ENCODE results near the gene RNF112.

RNF112 gene, protein sequence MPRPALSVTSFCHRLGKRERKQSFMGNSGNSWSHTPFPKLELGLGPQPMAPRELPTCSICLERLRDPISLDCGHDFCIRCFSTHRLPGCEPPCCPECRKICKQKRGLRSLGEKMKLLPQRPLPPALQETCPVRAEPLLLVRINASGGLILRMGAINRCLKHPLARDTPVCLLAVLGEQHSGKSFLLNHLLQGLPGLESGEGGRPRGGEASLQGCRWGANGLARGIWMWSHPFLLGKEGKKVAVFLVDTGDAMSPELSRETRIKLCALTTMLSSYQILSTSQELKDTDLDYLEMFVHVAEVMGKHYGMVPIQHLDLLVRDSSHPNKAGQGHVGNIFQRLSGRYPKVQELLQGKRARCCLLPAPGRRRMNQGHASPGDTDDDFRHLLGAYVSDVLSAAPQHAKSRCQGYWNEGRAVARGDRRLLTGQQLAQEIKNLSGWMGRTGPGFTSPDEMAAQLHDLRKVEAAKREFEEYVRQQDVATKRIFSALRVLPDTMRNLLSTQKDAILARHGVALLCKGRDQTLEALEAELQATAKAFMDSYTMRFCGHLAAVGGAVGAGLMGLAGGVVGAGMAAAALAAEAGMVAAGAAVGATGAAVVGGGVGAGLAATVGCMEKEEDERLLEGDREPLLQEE

DNA sequence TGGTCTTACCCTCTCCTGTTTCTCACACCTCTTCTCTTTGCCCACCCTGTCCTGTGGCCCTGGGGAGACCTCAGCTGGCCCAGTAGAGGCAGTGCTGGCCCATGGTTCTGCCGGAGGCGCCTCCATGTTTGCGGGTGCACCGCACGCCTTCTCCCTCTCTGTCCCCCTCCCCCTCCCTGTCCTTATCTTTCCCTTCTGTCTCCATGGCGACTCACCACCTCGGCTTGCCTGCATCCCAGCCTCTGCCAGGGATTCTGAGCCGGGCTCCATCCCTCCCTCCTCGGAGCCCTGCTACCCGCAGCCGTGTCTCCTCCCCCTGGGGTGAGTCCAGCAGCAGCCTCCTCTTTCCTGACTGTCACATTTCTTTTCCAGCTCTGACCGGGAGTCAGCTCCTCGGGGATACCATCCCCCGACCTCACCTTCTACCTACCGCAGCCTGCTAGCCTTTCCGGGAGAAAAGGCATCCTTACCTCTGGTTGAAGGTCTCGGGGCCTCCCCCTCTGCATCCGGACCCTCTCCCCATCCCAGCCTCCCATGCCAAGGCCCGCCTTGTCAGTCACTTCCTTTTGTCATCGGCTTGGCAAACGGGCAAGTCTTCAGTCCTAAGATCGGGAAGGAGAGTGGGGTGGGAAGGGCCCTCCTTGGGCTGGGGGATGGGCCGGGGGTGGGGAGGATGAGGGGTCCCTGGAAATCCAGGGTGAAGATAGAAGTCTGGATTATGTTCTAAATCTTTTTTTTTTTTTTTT, at the start of gene RNF112:
RNF112 (plus strand) TSS at position 358 of the 746 bp plus-strand sequence; CDS start at position 535, 177 bp downstream.
- DNase-seq, result no peak

DNA sequence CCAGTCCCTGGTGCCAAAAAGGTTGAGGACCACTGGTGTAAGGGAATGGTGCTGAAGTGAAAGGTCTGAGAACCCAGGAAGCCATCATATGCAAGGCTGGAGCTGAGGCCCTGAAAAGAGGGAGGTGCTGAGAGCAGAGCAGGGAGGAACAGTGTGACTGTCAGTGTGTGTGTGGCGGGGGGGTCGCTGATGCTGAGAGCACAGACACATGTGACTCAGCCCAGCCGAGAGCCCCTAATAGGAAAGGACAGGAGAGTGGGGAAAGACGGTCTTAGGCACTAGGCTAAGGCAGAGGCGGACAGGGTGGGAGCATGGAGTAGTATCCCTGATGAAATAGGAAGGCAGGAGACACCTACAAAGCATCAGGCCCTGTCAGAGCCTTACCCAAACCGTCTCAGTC, 49.7 kb upstream of the RNF112 start:
- no peak for DNase-seq

DNA sequence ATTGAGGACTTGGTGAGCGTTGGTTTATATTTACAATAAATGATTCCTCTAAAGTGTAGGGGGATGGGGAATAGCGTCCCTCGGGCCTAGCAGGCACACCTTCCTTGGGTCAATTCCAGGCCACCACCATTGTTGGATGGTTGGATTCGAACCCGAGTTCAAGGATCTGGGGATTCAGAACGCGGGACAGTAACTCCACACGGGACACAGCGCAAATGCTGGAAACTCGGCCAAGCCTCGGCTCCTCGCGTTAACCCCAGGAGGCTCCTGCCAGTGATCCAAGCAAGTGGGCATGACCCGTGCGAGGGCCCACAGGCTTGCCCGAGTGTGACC, 49.1 kb upstream of the RNF112 start:
- DNase-seq, result no peak

DNA sequence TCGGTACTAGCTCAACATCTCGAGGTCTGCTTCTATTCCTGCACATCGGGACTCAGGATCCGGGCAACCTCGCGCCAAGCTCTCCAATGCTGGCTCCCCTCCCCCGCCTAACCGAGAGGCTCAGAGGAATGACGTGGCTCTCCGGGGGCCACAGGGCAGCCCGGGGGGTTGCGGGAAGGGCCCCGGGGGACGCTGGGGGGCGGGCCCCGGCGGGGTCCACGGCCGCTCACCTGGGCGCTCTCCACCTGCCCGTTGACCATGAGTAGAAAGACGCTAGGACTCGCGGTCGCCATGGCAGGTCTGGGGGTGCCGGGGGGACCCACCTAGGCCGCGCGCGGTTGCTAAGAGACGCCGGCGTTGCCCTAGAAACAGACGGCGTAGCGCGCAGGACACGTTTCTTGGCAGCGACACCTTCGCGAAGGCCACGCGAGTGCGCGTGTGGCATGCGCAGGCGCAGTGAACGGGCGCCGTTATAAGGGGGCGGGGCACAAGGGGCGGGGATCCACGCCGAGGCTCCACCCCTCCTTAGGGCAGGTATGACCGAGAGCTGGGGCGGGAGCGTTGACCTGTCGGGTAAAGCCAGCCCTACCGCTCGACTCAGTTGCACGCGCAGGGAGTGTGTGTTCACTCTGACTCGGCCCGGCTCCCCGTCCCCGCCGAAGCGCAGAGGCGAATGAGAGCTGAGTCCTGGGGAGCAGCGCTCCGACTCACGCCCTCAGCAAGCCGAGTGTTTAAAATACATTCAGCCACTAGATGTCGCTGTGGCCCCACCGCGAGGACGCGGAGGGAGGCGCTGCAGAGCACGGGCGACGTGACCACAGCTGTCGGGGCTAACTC, 48.5 kb upstream of the RNF112 start, which contains the start of gene B9D1:
B9D1 (minus strand) TSS at position 447 of the 837 bp plus-strand sequence; CDS start at position 293, 154 bp downstream.
- peak; percentile 93 to 94 for DNase-seq

DNA sequence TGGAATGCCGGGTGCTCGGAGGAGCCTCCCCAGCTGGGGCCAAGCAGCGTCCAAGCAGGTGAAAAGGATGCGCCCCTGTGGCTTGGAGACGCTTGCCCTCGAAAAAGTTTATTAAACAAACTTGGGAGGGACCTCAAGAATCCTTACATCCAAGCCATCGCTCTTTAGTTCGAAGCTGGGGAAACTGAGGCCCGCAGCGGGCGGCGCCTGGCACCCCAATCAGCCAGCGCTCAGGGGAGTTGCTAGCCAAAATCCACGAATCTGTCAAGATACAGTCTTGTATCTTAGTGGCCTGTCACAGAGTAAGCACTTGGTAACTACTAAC, 48.0 kb upstream of the RNF112 start:
- DNase-seq, result no peak

DNA sequence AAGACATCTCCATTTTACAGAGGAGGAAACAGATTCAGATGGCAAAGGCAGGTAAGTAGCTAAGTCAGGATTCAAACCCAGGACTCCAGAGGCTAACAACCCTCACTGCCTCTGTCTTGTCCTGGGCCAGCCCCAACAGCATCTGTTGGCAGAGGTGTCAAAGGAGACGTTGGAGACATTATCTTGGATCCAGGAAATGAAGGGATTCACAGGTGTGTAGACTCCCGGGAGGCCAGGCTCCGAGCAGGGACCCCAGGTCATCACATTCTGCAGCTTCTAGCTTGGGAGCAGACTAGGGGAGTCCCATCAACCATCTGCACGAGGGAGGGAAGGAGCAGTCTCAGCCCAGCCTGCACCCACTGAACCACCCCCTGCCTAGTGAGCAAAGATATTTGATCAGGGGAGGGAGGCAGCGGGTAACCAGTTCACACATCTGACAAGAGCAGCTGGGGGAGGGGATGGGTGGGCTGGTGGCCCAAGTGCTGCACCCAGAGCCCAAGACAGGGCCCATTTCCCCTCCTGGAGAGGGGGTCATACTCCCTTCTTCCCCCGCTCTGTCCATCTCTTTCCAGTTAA, 47.5 kb upstream of the RNF112 start:
- no peak for DNase-seq

DNA sequence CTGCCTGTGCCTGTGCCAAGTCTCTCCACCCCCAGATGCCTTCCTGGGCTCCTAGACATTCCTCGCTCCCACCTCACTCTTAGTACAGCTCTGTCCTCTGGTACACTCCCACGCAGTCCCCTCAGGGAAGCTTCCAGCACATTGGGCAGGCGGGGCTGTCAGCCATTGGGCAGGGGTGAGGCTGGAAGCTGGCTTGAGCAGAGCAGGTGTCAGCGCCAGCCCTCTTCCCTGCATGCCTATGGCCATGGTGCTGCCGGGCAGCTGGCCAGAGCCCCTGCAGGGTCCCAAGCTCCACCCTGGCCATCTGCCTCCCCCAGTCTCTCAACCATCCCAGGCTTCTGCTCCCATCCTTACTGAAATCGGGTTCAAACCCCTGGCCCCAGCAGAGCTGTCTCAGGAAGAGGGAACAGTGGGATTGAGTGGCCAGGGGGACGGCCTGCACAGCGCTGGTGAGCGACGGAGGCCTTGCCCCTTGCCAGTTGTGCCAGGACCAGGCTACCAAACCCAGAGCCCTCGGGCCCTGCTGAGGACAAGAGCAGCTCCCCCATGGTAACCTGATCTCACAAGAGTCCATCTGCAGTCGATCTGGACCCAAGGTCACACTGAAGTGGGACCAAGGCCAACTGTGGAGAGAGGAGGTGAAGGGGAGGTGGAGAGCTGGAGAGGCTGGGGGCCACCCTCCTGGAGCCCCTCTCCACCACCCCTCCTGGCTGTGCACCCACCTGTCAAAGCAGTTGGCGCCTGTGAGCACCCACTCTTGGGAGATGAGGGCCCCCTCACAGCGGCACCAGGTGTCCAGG, 46.1 kb upstream of the RNF112 start:
- DNase-seq, result no peak

DNA sequence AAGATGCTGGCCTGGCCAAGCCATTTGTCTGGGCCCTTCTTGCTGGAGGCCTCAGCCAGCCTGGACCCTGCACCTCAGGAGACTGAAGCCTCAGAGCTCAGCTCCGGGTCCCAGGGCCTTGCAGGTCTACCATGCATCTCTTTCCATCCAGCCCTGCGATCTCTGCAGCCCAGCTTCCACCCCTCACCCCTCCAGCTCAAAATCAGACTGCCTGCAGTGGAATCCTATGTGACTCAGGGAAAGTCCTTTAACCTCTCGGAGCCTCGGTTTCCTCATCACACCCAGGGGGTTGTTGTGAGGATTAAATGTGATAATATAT, 45.6 kb upstream of the RNF112 start:
- no peak for DNase-seq

DNA sequence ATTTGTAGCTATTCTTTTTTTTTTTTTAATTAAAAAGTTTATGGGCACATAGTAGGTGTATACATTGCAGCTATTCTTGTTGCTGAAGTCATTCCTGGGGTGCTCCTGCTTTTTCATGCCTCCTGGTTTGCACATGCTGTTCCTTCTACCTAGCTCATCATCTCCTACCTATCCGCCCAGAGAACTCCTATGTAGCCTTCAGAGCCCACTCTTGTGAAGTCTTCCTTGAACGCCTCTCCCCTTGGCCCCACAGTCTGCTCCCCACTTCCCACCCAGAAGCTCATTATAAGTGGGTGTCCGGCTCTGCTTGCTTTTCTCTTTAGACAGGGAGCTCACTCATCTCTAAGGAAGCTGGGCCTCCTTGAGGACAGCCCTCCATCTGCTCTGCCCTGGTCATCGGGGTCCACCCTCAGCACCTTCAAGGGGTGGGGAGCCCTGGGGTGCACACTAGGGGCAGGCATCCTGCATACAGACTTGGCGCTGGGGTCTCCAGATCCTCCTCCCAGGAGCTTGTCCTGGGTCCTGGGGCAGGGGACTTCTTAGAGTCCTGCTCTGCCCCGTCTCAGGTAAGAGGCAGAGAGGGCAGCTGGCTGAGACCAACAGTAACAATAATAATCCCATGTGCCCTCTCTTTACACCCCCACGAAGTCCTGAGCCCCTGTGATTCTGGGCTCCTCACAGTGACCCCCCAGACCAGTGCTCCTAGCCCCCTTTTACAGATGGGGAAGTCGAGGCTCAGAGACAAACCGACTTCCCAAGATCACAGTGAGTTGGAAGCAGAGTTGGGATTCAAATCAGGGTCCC, 45.0 kb upstream of the RNF112 start:
- DNase-seq, result no peak

DNA sequence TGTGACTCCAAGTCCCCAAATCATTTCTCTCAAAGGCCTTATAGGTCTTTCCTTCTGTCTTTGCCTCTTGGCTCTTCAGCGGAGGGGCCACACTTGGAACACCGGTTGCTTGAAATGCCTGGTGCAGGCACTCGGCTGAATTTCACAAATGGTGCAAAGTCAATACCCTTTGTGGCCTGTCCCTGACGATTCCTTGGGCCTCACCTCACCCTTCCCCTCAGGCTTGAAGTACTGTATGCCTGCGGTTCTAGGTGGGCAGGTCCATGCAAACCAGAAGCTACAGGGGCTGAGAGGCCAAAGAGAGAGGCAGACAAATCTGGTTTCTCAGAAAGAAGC, 44.4 kb upstream of the RNF112 start:
- DNase-seq, result no peak

DNA sequence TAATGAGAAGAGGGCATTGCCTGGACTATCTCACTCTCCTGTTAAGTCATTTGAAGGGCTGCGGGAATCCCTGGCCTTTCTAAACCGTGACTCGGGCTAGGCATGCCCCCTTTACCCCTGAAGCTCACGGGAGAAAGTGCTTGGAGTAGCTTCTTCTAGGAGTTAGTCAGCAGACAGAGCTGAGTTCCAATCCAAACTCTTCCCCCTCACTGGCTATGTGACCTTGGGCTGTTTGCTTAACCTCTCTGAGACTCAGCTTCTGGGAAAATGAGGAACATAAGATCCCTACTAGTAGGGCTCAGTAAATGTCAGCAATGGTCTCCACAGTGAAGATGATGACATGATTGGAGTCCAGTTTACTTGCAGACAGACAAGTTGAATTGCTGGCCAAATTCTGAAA, 42.8 kb upstream of the RNF112 start:
- no peak for DNase-seq

DNA sequence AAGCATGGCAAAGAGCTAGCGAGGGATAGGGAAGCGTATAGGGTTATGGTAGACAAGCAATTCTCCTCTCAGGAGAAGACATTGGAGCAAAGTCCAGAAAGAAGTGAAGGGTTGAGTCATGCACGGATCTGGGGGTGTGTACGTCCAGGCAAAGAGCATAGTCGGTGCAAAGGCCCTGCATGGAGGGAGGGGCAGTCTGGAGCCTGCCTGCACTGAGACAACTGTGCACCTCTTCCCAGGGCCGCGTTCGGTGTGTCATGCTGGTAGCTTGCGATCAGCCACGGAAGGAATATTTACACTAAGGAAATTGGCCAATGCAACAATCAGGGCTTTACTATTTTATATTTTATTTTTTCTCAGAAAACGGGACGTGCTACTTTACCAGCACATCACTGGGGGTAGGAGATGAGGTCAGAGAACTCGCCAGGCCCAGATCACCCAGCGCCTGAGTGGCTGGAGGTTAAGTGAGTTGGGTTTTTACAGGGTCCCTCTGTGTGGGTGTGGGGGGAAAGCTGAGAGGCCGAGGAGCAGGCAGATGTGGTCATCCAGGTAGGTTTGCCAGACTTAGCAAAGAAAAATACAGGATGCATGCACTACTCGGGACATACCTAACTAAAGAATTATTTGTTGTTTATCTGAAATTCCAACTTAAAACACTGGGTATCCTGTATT, 41.8 kb upstream of the RNF112 start:
- DNase-seq, result no peak

DNA sequence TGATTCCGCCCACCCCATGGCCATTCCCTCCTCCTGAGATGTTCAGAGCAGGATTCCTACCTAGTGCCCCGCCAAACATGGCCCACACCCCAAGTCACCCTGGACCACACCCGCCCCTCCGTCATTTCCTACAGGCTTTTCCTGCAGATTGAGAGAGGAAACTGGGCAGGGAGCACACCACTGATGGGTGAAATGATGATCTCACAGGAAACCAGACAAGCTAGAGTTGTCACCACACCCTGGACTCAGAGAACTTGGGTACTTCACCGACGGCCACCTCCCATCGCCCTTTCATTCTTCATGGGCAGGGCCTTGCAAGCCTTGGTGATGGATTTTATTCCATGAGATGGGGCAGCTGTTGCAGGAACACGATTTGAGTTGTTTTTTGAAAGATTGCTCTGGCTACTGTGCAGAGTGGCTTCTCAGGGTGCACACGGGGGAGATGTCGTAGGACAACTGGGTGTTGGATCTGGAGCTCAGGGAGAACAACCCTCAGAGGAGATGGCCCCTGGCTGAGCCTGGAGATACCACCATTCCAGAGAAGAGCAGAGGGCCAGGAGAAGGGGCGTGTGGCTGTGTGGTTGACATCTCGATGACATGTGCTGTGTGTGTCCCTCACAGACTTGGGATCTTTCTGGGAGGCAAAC, 41.1 kb upstream of the RNF112 start:
- DNase-seq, result no peak

DNA sequence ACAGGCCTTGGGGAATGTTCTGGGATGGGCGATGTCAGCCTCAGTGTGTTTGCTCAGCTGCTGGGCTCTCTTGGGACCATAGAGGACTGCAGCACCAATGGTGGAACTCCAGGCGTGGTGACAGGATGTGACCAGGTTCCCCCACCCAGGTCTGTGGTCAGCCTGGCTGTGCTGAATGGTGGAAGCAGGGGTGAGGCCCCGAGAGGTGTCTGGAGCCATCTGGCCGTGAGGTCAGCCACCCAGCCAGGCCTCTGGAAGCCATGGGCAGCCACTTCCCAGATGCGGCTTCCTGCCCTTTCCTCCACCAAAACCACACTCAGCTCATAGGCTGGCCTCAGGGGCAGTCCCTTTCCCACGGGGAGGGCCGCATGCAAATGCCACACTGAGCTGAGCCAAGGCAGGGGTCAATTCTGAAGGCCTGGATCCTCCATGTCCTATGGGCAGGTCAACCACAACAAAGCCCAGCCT, 40.5 kb upstream of the RNF112 start:
- DNase-seq, result no peak

DNA sequence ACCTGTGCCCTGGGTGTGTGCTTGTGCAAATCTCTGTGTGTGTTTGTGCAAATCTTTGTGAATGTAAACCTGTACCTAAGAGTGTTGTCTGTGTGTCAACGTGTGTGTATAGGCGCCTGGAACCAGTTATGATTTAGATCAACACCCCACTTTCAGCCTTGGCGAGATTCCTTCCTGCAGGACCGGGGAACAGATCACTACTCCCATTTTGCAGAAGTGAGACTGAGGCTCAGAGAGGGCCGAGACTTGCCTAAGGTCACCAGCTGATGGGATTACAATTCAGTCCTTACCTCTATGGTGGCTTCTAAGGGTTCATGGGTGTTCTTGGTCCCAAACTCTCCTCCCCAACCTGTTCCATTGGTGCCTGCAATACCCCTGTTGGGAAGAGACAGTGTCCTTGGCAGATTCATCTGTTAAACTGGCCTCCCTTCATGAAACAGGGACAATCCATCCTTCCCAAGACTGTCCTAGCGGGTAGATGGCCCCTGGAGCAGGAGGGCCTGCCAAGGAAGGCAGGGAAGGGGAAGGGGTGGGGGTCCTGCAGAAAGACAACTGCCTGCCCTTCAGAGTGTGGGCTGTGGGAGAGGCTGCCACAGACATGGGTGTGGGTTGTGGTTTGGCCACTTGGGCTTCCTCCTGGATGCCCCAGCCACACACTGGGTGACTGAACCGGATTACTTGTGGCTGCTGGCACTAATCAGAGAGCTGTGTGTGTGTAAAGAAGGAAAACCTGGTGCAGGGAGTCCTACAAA, 39.6 kb upstream of the RNF112 start:
- no peak for DNase-seq

DNA sequence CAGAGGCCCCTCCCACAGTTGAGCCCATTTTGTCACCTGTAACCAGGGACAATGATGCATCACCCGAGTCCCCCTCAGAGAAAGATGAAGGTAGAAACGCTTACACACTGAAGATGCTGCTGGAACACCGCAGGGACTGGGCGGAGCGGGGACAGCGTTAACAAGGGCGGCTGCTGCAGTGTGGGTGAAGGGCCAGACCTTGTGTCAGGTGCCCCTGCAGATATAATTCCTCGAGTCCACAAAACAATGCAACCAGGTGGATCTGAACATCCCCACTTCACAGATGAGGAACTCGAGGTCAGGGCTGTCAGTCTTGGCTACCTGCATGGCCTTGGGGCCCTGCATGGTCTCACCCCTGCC, 39.0 kb upstream of the RNF112 start:
- no peak for DNase-seq

DNA sequence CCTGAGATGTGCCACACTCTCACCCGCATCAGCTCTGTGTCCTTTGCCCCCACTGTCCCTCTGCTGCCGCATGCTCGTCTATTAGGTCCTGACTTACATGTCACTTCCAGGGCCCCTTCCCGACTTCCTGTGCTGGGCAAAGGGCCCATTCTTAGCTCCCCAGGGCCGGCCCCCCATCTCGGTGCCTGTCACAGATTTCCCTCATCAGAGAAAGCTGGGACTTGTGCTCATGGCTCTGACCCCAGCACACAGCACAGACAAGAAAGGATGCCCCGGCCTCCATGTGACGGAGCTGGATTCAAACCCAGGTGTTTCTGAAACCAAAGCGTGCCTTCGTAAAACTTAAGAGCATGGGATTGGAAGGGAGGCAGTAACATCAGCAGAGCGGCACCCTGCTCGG, 38.6 kb upstream of the RNF112 start:
- no peak for DNase-seq

DNA sequence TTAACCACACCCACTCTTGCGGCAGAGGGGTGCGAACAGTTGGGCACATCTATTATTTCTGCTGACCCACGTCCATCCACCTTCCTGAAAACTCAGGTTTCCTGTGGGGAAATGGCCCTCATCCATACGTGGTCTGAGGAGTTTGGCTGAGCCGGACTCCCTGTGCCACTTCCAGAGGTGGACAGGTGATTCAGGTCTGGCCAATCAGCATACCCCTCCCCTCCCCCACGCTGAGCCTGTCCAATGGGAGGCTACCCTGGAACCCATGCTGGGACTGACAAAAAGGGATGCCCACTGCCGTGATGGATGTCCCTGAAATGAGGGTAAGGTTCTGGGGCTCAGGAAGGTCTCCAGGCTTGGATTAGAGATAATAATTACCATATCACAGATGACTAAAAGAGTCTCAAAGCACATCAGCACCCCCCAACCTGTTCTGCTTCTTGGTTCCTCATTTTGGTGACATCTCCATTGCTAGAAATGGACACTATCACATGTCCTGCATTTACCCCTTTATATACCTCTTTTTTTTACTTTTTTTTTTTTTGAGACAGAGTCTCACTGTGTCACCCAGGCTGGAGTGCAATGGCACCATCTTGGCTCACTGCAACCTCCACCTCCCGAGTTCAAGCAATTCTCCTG, 38.0 kb upstream of the RNF112 start:
- no peak for DNase-seq

DNA sequence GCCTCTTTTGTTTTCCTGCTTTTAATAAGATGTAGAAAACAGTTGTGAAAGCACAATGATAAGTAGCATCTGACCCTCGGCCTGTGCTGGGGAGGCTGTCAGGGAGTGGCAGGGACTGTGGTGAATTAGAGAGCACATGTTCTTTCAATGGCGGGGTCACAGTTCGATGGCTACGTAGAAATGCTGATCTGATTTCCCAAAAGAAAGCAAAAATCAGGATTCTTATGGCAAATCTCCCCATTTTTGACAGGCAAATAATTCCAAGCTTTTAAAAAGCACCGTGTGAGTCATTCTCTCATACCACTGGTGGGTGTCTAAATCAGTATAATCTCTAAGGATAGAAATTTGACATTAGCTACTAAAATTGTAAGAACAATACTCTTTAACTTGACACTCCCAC, 36.9 kb upstream of the RNF112 start:
- DNase-seq, result no peak
